Middle frontal gyrus (tissue), 1 donor: ENCODE results near the gene CUL7.
"Not testable (repeated sequence)": the region's sequence is repeated elsewhere in the genome, so short reads cannot be mapped to it uniquely, and the experiment has no call there.

Experiments used
- DNase-seq: peaks from one replicate; pipeline ENCODE4 v3.0.0-alpha.2; 2015; ENCODE audit warnings: low spot score; ENCODE audit errors: extremely low spot score

The CUL7 gene

GRCh38 chr6:43053545-43054205, at the start of gene CUL7:
Gene CUL7 (minus strand): TSS chr6:43053851. CDS start chr6:43052788, 1,063 bp downstream.
- peak; percentile 81 for DNase-seq

GRCh38 chr6:43101497-43101896, 47.8 kb upstream of the CUL7 start:
- DNase-seq, result no peak

GRCh38 chr6:43097502-43097901, 43.9 kb upstream of the CUL7 start:
- no peak for DNase-seq

- no peak for DNase-seq
Observed at GRCh38 chr6:43097098-43097489, 43.4 kb upstream of the CUL7 start.

GRCh38 chr6:43096451-43097097, 42.9 kb upstream of the CUL7 start:
- no peak for DNase-seq

GRCh38 chr6:43095939-43096338, 42.3 kb upstream of the CUL7 start:
- DNase-seq, result no peak

- no peak for DNase-seq
Observed at GRCh38 chr6:43093436-43094289, 40.0 kb upstream of the CUL7 start.

- no peak for DNase-seq
Observed at GRCh38 chr6:43092635-43093034, 39.0 kb upstream of the CUL7 start.

GRCh38 chr6:43091436-43091991, 37.9 kb upstream of the CUL7 start:
- no peak for DNase-seq

GRCh38 chr6:43091020-43091419, 37.4 kb upstream of the CUL7 start:
- no peak for DNase-seq

GRCh38 chr6:43090559-43090956, 36.9 kb upstream of the CUL7 start:
- no peak for DNase-seq

- DNase-seq, result no peak
Observed at GRCh38 chr6:43089874-43090558, 36.4 kb upstream of the CUL7 start.

- DNase-seq, result no peak
Observed at GRCh38 chr6:43089467-43089866, 35.8 kb upstream of the CUL7 start.

GRCh38 chr6:43088654-43089056, 35.0 kb upstream of the CUL7 start:
- DNase-seq, result no peak

GRCh38 chr6:43086022-43086658, 32.5 kb upstream of the CUL7 start:
- no peak for DNase-seq

GRCh38 chr6:43082806-43083655, 29.4 kb upstream of the CUL7 start:
- DNase-seq, result no peak

- DNase-seq, result not testable (repeated sequence)
Observed at GRCh38 chr6:43081922-43082321, 28.3 kb upstream of the CUL7 start.

GRCh38 chr6:43081043-43081442, 27.4 kb upstream of the CUL7 start:
- no peak for DNase-seq

- no peak for DNase-seq
Observed at GRCh38 chr6:43078691-43079090, 25.0 kb upstream of the CUL7 start.

GRCh38 chr6:43077981-43078511, 24.4 kb upstream of the CUL7 start:
- DNase-seq, result no peak
